HepG2 (cell line): ENCODE measurements around the gene SNED1. TPM values are rescaled to one million over a fixed set of nuclear protein-coding genes. Genes with fewer than 3 reads are reported as not detected.

Experiments used
- CREM ChIP-seq, 2 experiments: sonication (generic) in 1 of 2; formaldehyde crosslinking in 1 of 2; IDR thresholded peaks; 2 replicates each; pipeline versions ENCODE4 v1.4.0 to v1.6.1; 2016 to 2020; ENCODE audit warnings: antibody characterized with exemption in 1 of 2, mild to moderate bottlenecking in 1 of 2, missing genetic modification reagents in 1 of 2
- HNRNPH1 ChIP-seq: fragments of 200-400 bp; formaldehyde crosslinking; optimal IDR thresholded peaks from 2 replicates; pipeline ENCODE3; 2017; ENCODE audit warnings: mild to moderate bottlenecking, low read depth, low read length
- KLF15 ChIP-seq: sonication (generic); formaldehyde crosslinking; IDR thresholded peaks from 2 replicates; pipeline ENCODE4 v1.8.1; 2023; ENCODE audit warnings: borderline replicate concordance, mild to moderate bottlenecking, inconsistent platforms, missing genetic modification reagents, mixed read lengths
- MTA3 ChIP-seq: sonication (generic); formaldehyde crosslinking; IDR thresholded peaks from 2 replicates; pipeline ENCODE4 v1.4.0; 2020; ENCODE audit warnings: missing genetic modification reagents
- PHF8 ChIP-seq: sonication (generic); formaldehyde crosslinking; IDR thresholded peaks from 2 replicates; pipeline ENCODE4 v1.5.0; 2020; ENCODE audit warnings: missing genetic modification reagents
- PPARG ChIP-seq: conservative IDR thresholded peaks from 2 replicates; pipeline ENCODE4 v1.6.1; 2016; ENCODE audit warnings: missing biosample characterization, missing genetic modification reagents
- RFX5 ChIP-seq: IDR thresholded peaks from 2 replicates; pipeline ENCODE4 v1.6.1; 2011; ENCODE audit warnings: low read depth, low read length, improper control_type of control experiment
- SRSF1 ChIP-seq: fragments of 200-400 bp; formaldehyde crosslinking; optimal IDR thresholded peaks from 2 replicates; pipeline ENCODE3; 2017; ENCODE audit warnings: mild to moderate bottlenecking, low read depth, low read length, moderate library complexity
- SRSF4 ChIP-seq: fragments of 200-400 bp; formaldehyde crosslinking; IDR thresholded peaks from one replicate; pipeline ENCODE4 v1.6.1; 2018; ENCODE audit warnings: mild to moderate bottlenecking, low read depth, low read length, moderate library complexity; ENCODE audit not compliant: poor library complexity, severe bottlenecking
- SYNCRIP ChIP-seq: fragments of 200-400 bp; formaldehyde crosslinking; IDR thresholded peaks from 2 replicates; pipeline ENCODE4 v1.6.1; 2018; ENCODE audit warnings: mild to moderate bottlenecking, low read depth, low read length; ENCODE audit not compliant: insufficient read depth
- ZBTB46 ChIP-seq: sonication (generic); formaldehyde crosslinking; IDR thresholded peaks from 2 replicates; pipeline ENCODE4 v1.4.0; 2020; ENCODE audit warnings: mild to moderate bottlenecking, missing genetic modification reagents, borderline replicate concordance
- ZMAT5 ChIP-seq: sonication (generic); formaldehyde crosslinking; IDR thresholded peaks from 2 replicates; pipeline ENCODE4 v1.5.0; 2020; ENCODE audit warnings: mild to moderate bottlenecking, low read depth, missing genetic modification reagents, borderline replicate concordance
- ZNF224 ChIP-seq: sonication (generic); formaldehyde crosslinking; IDR thresholded peaks from 2 replicates; pipeline ENCODE4 v1.5.0; 2020; ENCODE audit warnings: mild to moderate bottlenecking, missing genetic modification reagents
- ZNF451 ChIP-seq: sonication (generic); formaldehyde crosslinking; IDR thresholded peaks from 2 replicates; pipeline ENCODE4 v1.5.0; 2020; ENCODE audit warnings: mild to moderate bottlenecking, missing genetic modification reagents
- ZNF709 ChIP-seq: sonication (generic); formaldehyde crosslinking; IDR thresholded peaks from 2 replicates; pipeline ENCODE4 v1.5.0; 2020; ENCODE audit warnings: mild to moderate bottlenecking, missing genetic modification reagents
- ZNF761 ChIP-seq: sonication (generic); formaldehyde crosslinking; conservative IDR thresholded peaks from 2 replicates; pipeline ENCODE4 v1.4.0; 2020; ENCODE audit warnings: mild to moderate bottlenecking, missing genetic modification reagents
- ZNF777 ChIP-seq: sonication (generic); formaldehyde crosslinking; IDR thresholded peaks from 2 replicates; pipeline ENCODE4 v1.4.0; 2020; ENCODE audit warnings: missing genetic modification reagents
- polyA plus RNA-seq, 8 experiments: library from polyadenylated mRNA; depleted of rRNA in 3 of 8; stranded (reverse) in 7 of 8; unstranded in 1 of 8; fragments of >200 nt; fragmentation: Illumina TruSeq in 4 of 8; extraction: Trizol in 4 of 8; gene quantifications; 2 replicates each; pipeline versions ENCODE4 v1.2.1 to v1.2.3, GENCODE V29; 2011 to 2016; ENCODE audit warnings: low read depth in 4 of 8, missing spikeins in 1 of 8, mixed read lengths in 1 of 8; ENCODE audit not compliant: insufficient read depth in 1 of 8
- total RNA-seq, 5 experiments: library from RNA; depleted of rRNA; stranded (reverse); fragments of >200 nt; fragmentation: Illumina TruSeq; extraction: Trizol; gene quantifications; 2 replicates each; pipeline ENCODE4 v1.2.3, GENCODE V29; 2016; ENCODE audit warnings: low read depth in 1 of 5
- TF ChIP-seq, protein P1 (sequence below): sonication (generic); formaldehyde crosslinking; IDR thresholded peaks from 2 replicates; pipeline ENCODE4 v1.4.0; 2020; ENCODE audit warnings: missing genetic modification reagents, borderline replicate concordance
- TF ChIP-seq, protein P2 (sequence below): sonication (generic); formaldehyde crosslinking; IDR thresholded peaks from 2 replicates; pipeline ENCODE4 v1.4.0; 2020; ENCODE audit warnings: missing genetic modification reagents, borderline replicate concordance
- TF ChIP-seq, protein P3 (sequence below): sonication (generic); formaldehyde crosslinking; IDR thresholded peaks from 2 replicates; pipeline ENCODE4 v1.8.0; 2022; ENCODE audit warnings: mild to moderate bottlenecking, missing genetic modification reagents, moderate library complexity

SNED1 gene
- total and polyA plus RNA-seq, 2 of the 13 experiments (the other 11 are each of a cell fraction or from before 2014, with no cell fraction given): 0.15 to 0.65 TPM

DNA sequence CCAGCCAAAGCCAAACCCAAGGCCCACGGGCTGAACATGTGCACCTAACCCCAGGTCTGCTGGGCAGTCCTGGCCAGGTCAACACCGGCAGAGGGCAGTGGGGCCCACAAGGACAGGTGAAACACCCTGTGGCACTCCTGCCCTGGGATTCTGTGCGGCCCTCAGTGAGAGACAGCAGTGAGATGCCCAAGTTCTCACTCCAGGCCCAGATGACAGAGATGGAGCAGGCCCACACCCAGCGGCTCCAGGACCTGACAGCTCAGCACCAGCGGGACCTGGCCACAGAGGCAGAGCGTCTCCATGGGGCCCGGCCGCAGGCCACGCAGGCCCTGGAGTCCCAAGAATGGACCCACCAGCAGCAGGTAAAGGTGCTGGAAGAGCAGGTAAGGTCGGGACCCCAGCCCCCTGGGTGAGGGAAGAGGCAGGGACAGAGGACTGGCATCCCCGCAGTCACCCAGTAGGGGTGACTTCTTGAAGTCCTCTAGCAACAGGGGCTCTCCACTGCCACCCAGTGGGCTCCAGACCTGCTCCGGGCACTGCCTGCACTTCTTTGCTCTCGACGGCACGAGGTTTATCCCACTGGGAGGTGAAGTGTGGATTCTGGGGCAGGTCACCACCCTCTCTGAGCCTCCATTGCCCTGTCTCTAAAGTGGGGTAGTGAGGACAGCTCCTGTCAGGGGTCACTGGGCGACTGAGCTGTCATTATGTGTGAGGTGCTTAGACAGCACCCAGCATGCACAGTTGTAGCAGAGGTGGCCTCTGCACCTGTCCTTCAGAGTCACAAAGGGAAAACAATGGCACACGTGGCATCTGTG, 8.8 kb upstream of the SNED1 start (continued):
- no peak for TF ChIP-seq ZNF224 (CRISPR knock-in tag)
- no peak for TF ChIP-seq ZNF761 (CRISPR knock-in tag)
- no peak for TF ChIP-seq RFX5
- TF ChIP-seq MTA3: no peak
- TF ChIP-seq CREM (IDR thresholded peaks at IDR 0.05): no peak
- TF ChIP-seq CREM (CRISPR knock-in tag; IDR thresholded peaks at IDR 0.05): no peak
- TF ChIP-seq, protein P1, sequence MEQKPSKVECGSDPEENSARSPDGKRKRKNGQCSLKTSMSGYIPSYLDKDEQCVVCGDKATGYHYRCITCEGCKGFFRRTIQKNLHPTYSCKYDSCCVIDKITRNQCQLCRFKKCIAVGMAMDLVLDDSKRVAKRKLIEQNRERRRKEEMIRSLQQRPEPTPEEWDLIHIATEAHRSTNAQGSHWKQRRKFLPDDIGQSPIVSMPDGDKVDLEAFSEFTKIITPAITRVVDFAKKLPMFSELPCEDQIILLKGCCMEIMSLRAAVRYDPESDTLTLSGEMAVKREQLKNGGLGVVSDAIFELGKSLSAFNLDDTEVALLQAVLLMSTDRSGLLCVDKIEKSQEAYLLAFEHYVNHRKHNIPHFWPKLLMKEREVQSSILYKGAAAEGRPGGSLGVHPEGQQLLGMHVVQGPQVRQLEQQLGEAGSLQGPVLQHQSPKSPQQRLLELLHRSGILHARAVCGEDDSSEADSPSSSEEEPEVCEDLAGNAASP (CRISPR knock-in tag): peak; percentile 53; the same call in 1 of the 2 replicates
- TF ChIP-seq ZMAT5 (CRISPR knock-in tag): no peak
- TF ChIP-seq SRSF4: no peak
- TF ChIP-seq, protein P2, sequence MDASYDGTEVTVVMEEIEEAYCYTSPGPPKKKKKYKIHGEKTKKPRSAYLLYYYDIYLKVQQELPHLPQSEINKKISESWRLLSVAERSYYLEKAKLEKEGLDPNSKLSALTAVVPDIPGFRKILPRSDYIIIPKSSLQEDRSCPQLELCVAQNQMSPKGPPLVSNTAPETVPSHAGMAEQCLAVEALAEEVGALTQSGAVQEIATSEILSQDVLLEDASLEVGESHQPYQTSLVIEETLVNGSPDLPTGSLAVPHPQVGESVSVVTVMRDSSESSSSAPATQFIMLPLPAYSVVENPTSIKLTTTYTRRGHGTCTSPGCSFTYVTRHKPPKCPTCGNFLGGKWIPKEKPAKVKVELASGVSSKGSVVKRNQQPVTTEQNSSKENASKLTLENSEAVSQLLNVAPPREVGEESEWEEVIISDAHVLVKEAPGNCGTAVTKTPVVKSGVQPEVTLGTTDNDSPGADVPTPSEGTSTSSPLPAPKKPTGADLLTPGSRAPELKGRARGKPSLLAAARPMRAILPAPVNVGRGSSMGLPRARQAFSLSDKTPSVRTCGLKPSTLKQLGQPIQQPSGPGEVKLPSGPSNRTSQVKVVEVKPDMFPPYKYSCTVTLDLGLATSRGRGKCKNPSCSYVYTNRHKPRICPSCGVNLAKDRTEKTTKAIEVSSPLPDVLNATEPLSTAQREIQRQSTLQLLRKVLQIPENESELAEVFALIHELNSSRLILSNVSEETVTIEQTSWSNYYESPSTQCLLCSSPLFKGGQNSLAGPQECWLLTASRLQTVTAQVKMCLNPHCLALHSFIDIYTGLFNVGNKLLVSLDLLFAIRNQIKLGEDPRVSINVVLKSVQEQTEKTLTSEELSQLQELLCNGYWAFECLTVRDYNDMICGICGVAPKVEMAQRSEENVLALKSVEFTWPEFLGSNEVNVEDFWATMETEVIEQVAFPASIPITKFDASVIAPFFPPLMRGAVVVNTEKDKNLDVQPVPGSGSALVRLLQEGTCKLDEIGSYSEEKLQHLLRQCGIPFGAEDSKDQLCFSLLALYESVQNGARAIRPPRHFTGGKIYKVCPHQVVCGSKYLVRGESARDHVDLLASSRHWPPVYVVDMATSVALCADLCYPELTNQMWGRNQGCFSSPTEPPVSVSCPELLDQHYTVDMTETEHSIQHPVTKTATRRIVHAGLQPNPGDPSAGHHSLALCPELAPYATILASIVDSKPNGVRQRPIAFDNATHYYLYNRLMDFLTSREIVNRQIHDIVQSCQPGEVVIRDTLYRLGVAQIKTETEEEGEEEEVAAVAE (CRISPR knock-in tag): no peak
- no peak for TF ChIP-seq SRSF1
- peak; percentile 92 for TF ChIP-seq ZNF777 (CRISPR knock-in tag)
- no peak for TF ChIP-seq PHF8 (CRISPR knock-in tag)
- no peak for TF ChIP-seq ZNF709
- no peak for TF ChIP-seq SYNCRIP
- TF ChIP-seq, protein P3, sequence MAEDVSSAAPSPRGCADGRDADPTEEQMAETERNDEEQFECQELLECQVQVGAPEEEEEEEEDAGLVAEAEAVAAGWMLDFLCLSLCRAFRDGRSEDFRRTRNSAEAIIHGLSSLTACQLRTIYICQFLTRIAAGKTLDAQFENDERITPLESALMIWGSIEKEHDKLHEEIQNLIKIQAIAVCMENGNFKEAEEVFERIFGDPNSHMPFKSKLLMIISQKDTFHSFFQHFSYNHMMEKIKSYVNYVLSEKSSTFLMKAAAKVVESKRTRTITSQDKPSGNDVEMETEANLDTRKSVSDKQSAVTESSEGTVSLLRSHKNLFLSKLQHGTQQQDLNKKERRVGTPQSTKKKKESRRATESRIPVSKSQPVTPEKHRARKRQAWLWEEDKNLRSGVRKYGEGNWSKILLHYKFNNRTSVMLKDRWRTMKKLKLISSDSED (CRISPR knock-in tag): no peak
- no peak for TF ChIP-seq PPARG (CRISPR knock-in tag)
- no peak for TF ChIP-seq ZBTB46 (CRISPR knock-in tag)
- TF ChIP-seq HNRNPH1: no peak
- no peak for TF ChIP-seq KLF15 (CRISPR knock-in tag)
- TF ChIP-seq ZNF451 (CRISPR knock-in tag): no peak
